Peyer's patch (tissue), 4 donors: ENCODE measurements around the gene WNT8A. TPM values are rescaled to one million over a fixed set of nuclear protein-coding genes. Genes with fewer than 3 reads are reported as not detected.

ENCODE experiments used
- DNase-seq, 3 donors: peaks; one replicate each; pipeline ENCODE4 v3.0.0-alpha.2; 2017 to 2019
- H3K27ac ChIP-seq, 4 donors: fragments of 200-600 bp; sonication (generic); one replicate each; pipeline ENCODE4 v1.5.1; 2016 to 2019
- H3K27me3 ChIP-seq, 2 donors: fragments of 200-600 bp; sonication (generic); one replicate each; pipeline ENCODE4 v1.5.1; 2019
- H3K36me3 ChIP-seq, 3 donors: fragments of 200-600 bp; sonication (generic); one replicate each; pipeline ENCODE4 v1.5.1; 2016 to 2019
- H3K4me1 ChIP-seq, 4 donors: fragments of 200-600 bp; sonication (generic); one replicate each; pipeline ENCODE4 v1.5.1; 2016 to 2019
- H3K4me3 ChIP-seq, 4 donors: fragments of 200-600 bp; sonication (generic); 1 replicate in 3 of 4; 2 replicates in 1 of 4; pipeline ENCODE4 v1.5.1; 2016 to 2019; ENCODE audit warnings: mild to moderate bottlenecking in 1 of 4
- H3K9me3 ChIP-seq, 4 donors: fragments of 200-600 bp; sonication (generic); one replicate each; pipeline ENCODE4 v1.5.1; 2016 to 2019; ENCODE audit warnings: mild to moderate bottlenecking in 1 of 4
- CTCF ChIP-seq, 6 experiments: fragments of 450-650 bp in 4 of 6; fragments of 200-600 bp in 2 of 6; sonication (generic) in 1 of 6; IDR thresholded peaks; one replicate each; pipeline ENCODE4 v1.5.1; 2017 to 2019; ENCODE audit warnings: antibody characterized with exemption in 6 of 6, mild to moderate bottlenecking in 3 of 6, moderate library complexity in 1 of 6
- POLR2A ChIP-seq, 2 donors: fragments of 450-650 bp; IDR thresholded peaks; one replicate each; pipeline ENCODE4 v1.5.1; 2017; ENCODE audit warnings: antibody characterized with exemption in 2 of 2, mild to moderate bottlenecking in 2 of 2, moderate library complexity in 2 of 2
- total RNA-seq, 4 donors: library from RNA; depleted of rRNA; stranded (reverse); fragments of >200 nt; gene quantifications; one replicate each; pipeline ENCODE4 v1.1.0, GENCODE V29; 2016

WNT8A gene
- total RNA-seq, 4 donors from 2014 or later: not detected

GRCh38 chr5:138082033-138082432, 1.8 kb upstream of the WNT8A start:
- Histone ChIP-seq H3K27ac (peak overlapping the region in 1 of 4 donors; percentile 55), H3K4me1 (no peaks in the 10 kb centered on the region), H3K27me3 (no peaks in the 10 kb centered on the region), H3K9me3 (no peaks in the 10 kb centered on the region), H3K36me3 (no peaks in the 10 kb centered on the region), H3K4me3 (no peak overlapping the region)
- no peak for DNase-seq
- TF ChIP-seq POLR2A (IDR thresholded peaks at IDR 0.05) (no peak), CTCF (IDR thresholded peaks at IDR 0.05) (no peak)

GRCh38 chr5:138091685-138092084, 7.9 kb downstream of the WNT8A start:
- Histone ChIP-seq H3K36me3 (no peaks in the 10 kb centered on the region), H3K9me3 (no peaks in the 10 kb centered on the region), H3K4me1 (no peaks in the 10 kb centered on the region), H3K27ac (no peak overlapping the region), H3K27me3 (no peaks in the 10 kb centered on the region), H3K4me3 (no peak overlapping the region)
- TF ChIP-seq POLR2A (IDR thresholded peaks at IDR 0.05) (no peak), CTCF (IDR thresholded peaks at IDR 0.05) (no peak)
- no peak for DNase-seq

GRCh38 chr5:138092301-138092700, 8.5 kb downstream of the WNT8A start:
- no peak for TF ChIP-seq CTCF (IDR thresholded peaks at IDR 0.05)
- TF ChIP-seq POLR2A (IDR thresholded peaks at IDR 0.05): no peak
- H3K27ac ChIP-seq: no peak overlapping the region
- H3K27me3 ChIP-seq: no peaks in the 10 kb centered on the region

GRCh38 chr5:138093036-138093435, 9.2 kb downstream of the WNT8A start:
- DNase-seq: no peak
- TF ChIP-seq POLR2A (IDR thresholded peaks at IDR 0.05): no peak
- no peak for TF ChIP-seq CTCF (IDR thresholded peaks at IDR 0.05)
- no peak overlapping the region for H3K4me3 ChIP-seq
- H3K27me3 ChIP-seq: no peaks in the 10 kb centered on the region
- H3K27ac ChIP-seq: no peak overlapping the region
- no peaks in the 10 kb centered on the region for H3K9me3 ChIP-seq
- H3K36me3 ChIP-seq: no peaks in the 10 kb centered on the region
- no peaks in the 10 kb centered on the region for H3K4me1 ChIP-seq

More at GRCh38 chr5:138092301-138092700, 8.5 kb downstream of the WNT8A start:
- no peak overlapping the region for H3K4me3 ChIP-seq
- no peaks in the 10 kb centered on the region for H3K36me3 ChIP-seq
- no peak for DNase-seq
- H3K4me1 ChIP-seq: no peaks in the 10 kb centered on the region
- H3K9me3 ChIP-seq: no peaks in the 10 kb centered on the region

- DNase-seq: no peak
- H3K27ac ChIP-seq: no peak overlapping the region
These were observed 11.5 kb downstream of the WNT8A start for GRCh38 chr5:138095100-138095907.

More at GRCh38 chr5:138095100-138095907, 11.5 kb downstream of the WNT8A start:
- Histone ChIP-seq H3K4me3 (no peak overlapping the region), H3K36me3 (no peaks in the 10 kb centered on the region), H3K4me1 (no peaks in the 10 kb centered on the region), H3K27me3 (no peaks in the 10 kb centered on the region), H3K9me3 (no peaks in the 10 kb centered on the region)
- TF ChIP-seq CTCF (IDR thresholded peaks at IDR 0.05) (no peak), POLR2A (IDR thresholded peaks at IDR 0.05) (no peak)
